Measurements from ENCODE around the gene PBX1.

The PBX1 gene

DNA sequence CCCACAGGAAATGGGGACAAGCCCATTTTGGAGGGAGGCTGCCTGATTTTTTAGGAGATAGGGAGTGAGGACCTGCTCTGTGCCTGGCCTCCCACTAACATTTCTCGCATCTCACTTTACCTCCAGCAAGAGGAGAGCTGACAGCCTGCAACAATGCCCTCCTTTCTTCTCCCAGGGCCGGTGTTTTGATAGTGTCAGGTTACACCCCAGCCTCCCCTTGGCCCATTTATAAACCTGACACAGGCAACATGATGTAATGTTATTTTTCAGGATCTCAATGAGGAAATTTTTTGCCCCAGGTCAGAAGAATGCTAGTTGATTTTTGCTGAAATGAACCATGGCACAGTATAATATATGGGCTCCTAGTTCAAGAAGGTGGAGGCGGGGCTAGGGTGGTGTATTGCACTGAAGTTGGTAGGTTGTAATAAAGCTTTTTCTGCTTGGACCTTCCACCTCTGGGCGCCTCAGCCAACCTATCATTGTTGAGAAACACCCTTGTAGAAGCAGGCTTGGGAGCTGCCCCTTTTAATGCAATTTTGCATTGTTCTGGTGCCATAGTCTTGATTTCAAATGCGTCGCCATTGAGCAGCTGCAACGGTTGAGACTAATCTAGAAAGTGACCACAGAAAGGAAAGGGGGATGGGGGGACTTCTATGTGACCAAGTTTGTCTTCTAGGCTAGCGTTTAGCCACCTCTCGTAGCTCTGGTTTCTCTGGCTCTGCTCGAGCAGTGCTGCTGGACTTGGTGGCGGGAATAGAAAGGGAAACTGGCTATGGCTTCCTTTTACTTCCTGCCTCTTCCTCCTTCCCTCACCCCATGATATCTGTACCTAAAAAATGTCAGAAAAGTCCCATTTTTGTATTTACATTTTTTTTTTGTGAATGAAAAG, 53.0 kb downstream of the PBX1 start:
- in situ Hi-C loops (cut with MboI; ENCODE audit: low sequenced_read_pairs) = no loop called here

- in situ Hi-C loops (cut with MboI; ENCODE audit: low sequenced_read_pairs) = no loop called here
Measured at GRCh38 chr1:164613176-164613575, 54.2 kb downstream of the PBX1 start.

GRCh38 chr1:164614316-164614715, 55.3 kb downstream of the PBX1 start:
- in situ Hi-C loops (cut with MboI; ENCODE audit: low sequenced_read_pairs) = no loop called here

- in situ Hi-C loops (cut with MboI; ENCODE audit: low sequenced_read_pairs) = no loop called here
Measured at GRCh38 chr1:164617377-164618201, 58.6 kb downstream of the PBX1 start.

- in situ Hi-C loops (cut with MboI; ENCODE audit: low sequenced_read_pairs) = no loop called here
Measured at GRCh38 chr1:164618202-164618564, 59.2 kb downstream of the PBX1 start.

GRCh38 chr1:164619006-164619784, 60.2 kb downstream of the PBX1 start:
- in situ Hi-C loops (cut with MboI; ENCODE audit: low sequenced_read_pairs) = no loop called here

DNA sequence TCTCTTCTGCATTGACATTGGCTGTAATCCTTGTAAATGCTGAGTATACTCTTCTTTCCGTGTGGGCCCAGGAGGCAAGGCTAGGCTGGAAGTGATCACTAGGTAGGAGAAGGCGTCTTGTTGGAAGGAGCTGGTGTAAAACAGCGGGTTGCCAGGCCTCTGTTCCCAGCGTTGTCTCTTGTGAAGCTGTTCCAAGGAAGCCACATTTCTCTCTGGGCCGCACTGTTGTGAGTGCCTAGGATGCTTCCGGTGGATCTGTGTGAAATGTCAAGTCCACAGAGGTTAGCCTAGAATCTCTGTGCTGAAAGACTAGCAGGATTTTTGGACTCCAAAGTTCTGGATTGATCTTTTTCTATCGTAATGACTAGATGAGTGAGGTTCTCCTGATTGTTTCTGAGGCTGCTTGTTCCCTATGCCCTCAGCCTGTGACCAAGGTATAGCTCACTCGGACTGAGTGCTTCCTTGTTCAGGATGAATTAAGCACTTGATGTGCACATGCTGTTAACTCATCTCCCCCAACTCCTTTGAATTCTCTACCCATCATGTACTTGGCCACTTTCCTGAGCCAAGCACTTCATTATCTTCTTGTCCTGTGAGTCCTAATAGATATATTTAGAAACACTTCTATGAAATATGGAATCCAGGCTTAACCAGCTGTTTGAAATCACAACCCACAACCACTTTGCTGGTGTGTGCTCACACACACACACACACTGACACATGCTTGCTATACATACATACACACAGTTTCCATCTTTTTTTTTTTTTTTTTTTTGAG, 63.3 kb downstream of the PBX1 start:
- in situ Hi-C loops (cut with MboI; ENCODE audit: low sequenced_read_pairs) = no loop called here

- in situ Hi-C loops (cut with MboI; ENCODE audit: low sequenced_read_pairs) = no loop called here
Measured at GRCh38 chr1:164623805-164624204, 64.8 kb downstream of the PBX1 start.

GRCh38 chr1:164624400-164624799, 65.4 kb downstream of the PBX1 start:
- in situ Hi-C loops (cut with MboI; ENCODE audit: low sequenced_read_pairs) = no loop called here

DNA sequence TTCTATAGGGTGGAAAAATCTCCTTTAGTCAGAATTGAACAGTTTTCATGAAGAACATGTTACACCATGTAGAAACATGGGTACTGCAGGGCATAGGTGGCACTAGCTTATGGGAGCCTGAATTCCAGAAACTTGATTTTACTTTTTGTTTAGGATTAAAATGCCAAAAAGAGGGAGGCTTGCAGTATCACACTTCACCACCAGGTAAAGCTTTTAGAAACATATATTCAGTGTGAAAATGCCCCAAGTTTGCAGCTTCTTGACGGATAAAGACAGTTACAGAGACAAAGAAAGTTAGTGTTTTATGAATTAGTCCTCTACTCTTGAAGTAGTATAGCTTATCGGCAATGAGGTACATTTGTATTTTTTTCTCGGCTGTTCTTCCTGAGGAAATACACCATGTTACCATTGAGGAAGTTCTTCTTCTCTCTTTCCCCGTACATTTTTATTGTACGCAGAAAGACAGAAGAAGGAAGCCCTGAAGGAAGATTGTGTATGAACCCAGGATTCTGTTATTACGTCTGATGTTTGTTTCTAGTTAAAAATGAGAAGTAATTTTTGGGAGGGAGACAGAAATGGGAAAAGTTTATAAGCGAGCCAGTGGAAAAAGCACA, 66.1 kb downstream of the PBX1 start:
- in situ Hi-C loops (cut with MboI; ENCODE audit: low sequenced_read_pairs) = no loop called here

GRCh38 chr1:164628772-164629171, 69.8 kb downstream of the PBX1 start:
- in situ Hi-C loops (cut with MboI; ENCODE audit: low sequenced_read_pairs) = no loop called here

- in situ Hi-C loops (cut with MboI; ENCODE audit: low sequenced_read_pairs) = no loop called here
Measured at GRCh38 chr1:164629971-164630370, 71.0 kb downstream of the PBX1 start.

GRCh38 chr1:164630626-164631396, 71.8 kb downstream of the PBX1 start:
- in situ Hi-C loops (cut with MboI; ENCODE audit: low sequenced_read_pairs) = no loop called here

GRCh38 chr1:164631751-164632150, 72.8 kb downstream of the PBX1 start:
- in situ Hi-C loops (cut with MboI; ENCODE audit: low sequenced_read_pairs) = no loop called here

DNA sequence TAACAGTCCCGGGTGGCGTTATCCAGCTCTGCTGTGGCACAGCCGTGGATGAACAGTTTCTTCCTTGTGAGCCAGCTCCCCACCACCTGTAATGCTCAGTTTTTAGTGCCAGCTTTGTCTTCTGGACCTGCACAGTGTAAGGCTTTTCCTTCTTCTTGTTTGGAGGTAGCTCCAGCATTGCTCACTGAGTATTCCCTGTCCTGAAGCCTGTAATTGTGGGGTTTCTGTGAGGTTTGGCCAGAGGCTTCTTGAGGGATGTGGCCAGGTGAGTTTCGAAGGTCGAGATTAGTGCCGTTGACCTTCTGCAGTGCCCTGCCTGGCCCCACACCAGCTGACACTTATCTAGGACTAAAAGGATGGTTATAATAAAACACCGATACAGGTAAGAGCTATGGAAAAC, 75.0 kb downstream of the PBX1 start:
- in situ Hi-C loops (cut with MboI; ENCODE audit: low sequenced_read_pairs) = no loop called here

GRCh38 chr1:164635059-164635802, 76.2 kb downstream of the PBX1 start:
- in situ Hi-C loops (cut with MboI; ENCODE audit: low sequenced_read_pairs) = no loop called here

DNA sequence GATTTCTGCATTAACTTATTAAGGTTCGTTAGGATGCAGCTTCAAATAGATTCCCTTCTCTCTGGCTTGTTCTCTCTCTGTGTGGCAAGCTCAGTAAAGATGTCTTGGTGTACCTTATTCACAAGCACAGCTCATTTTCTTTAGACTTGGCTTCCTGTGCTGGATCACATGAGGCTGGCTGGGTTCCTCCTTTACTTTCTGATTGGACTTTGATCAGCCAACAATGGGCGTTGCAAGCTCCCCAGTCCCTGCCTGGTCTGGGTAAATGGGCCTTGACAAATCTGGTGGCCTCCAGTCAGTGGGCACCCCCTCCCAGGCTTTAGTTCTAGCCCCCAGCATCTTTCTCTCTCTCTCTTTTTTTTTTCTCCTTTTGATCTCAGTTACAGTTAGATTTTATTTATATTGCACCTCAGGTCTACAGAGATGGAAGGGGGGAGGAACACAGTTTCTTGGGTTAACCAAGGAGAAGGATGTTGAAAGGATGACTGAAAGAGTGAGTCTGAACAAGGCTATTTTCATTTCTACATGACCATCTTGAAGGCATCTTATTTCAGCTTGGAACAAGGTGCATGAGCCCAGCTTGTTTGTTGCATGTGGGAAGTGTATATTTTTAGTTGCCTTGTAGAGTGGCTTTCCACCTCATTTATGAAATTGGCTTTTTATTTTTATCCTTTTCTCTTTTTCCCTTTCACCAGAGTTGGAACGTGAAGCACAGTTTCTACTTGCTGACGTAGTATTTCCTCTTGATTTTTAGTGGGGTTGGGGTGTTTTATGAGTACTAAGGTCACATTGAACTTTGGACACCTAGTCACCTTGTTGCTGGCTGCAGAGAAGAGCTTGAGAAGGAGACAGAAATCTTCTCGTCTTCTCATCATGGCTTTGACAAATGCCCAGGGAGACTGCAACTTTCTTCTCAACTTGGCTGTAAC, 77.1 kb downstream of the PBX1 start:
- in situ Hi-C loops (cut with MboI; ENCODE audit: low sequenced_read_pairs) = no loop called here

GRCh38 chr1:164636757-164637156, 77.8 kb downstream of the PBX1 start:
- in situ Hi-C loops (cut with MboI; ENCODE audit: low sequenced_read_pairs) = no loop called here

All from HL-60/S4 treated with retinoic acid at 250 ng/mL for 4 days and 3 days (cell line).